Ectodermal cell (in vitro differentiated cells): ENCODE results near the gene RBCK1.
"Not testable (repeated sequence)": the region's sequence is repeated elsewhere in the genome, so short reads cannot be mapped to it uniquely, and the experiment has no call there.

ENCODE experiments used
- H3K27ac ChIP-seq: 2 replicates; pipeline ENCODE4 v1.7.0; 2013; ENCODE audit warnings: mild to moderate bottlenecking, low read depth, low read length; ENCODE audit not compliant: insufficient read depth, poor library complexity, severe bottlenecking
- H3K27me3 ChIP-seq: 2 replicates; pipeline ENCODE4 v1.7.0; 2013; ENCODE audit warnings: mild to moderate bottlenecking, low read length; ENCODE audit not compliant: insufficient read depth, control insufficient read depth, poor library complexity, severe bottlenecking
- H3K36me3 ChIP-seq: one replicate; pipeline ENCODE4 v1.7.0; 2013; ENCODE audit warnings: low read length; ENCODE audit not compliant: control insufficient read depth, insufficient read depth
- H3K4me1 ChIP-seq: one replicate; pipeline ENCODE4 v1.7.0; 2013; ENCODE audit warnings: low read length; ENCODE audit not compliant: control insufficient read depth, insufficient read depth
- H3K4me3 ChIP-seq: 2 replicates; pipeline ENCODE4 v1.7.0; 2013; ENCODE audit warnings: low read depth, low read length, control low read depth; ENCODE audit not compliant: insufficient read depth
- H3K9me3 ChIP-seq: 2 replicates; pipeline ENCODE4 v1.7.0; 2013; ENCODE audit warnings: mild to moderate bottlenecking, low read length, moderate library complexity; ENCODE audit not compliant: control insufficient read depth
- WGBS, 2 experiments: methylation state at CpG; one replicate each; pipeline ENCODE4 v1.1.7; 2013; ENCODE audit warnings: missing lambda C conversion rate in 2 of 2; 5-methylcytosine and 5-hydroxymethylcytosine counted together

RBCK1 gene

DNA sequence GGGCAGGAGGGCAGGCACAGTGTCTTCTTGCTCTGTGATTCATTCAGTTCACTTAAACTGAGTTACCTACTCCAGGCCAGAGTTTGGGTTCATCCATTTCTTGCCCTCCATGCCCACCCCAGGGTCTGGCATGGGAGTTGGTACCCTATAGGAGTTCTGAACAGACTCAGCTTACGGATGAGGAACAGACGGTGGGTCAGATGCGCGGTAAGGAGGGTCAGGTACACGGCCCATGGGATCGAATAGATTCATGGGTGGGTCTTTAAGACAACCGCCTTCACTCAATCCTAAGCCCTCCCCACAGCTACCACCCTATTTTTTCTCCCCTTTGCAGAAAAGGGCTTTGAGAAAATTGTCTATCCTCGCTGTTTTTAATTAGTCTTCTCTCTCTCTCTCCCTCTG lies 40.6 kb upstream of the RBCK1 start:
- H3K4me1 ChIP-seq, result no peaks in the 10 kb centered on the region
- 85 to 88% methylated on average over 8 of the region's 8 CpGs for WGBS, 2 experiments
- H3K9me3 ChIP-seq, result no peaks in the 10 kb centered on the region
- no peak overlapping the region for H3K27ac ChIP-seq
- H3K4me3 ChIP-seq, result no peak overlapping the region
- no peaks in the 10 kb centered on the region for H3K36me3 ChIP-seq
- no peaks in the 10 kb centered on the region for H3K27me3 ChIP-seq

DNA sequence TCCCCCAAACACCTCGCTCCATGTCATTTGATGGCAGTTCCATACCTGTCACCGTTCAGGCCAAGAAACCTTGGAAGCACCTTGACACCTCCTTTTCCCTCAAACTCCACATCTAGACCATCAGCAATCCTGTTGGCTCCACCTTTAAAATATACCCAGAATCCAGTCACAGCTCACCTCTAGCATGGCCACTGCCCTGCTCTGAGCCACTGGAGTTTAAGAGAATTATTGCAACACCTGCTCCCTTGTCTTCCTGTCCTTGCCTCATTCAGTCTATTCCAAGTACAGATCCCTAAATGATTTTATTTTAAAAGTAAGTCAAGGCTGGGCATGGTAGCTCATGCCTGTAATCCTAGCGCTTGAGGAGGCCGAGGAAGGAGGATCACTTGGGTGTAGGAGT lies 39.2 kb upstream of the RBCK1 start:
- H3K9me3 ChIP-seq, result no peaks in the 10 kb centered on the region
- no peaks in the 10 kb centered on the region for H3K4me1 ChIP-seq
- no peak overlapping the region for H3K27ac ChIP-seq
- H3K27me3 ChIP-seq, result no peaks in the 10 kb centered on the region
- WGBS, 2 experiments, result 93 to 94% methylated on average over 4 of the region's 4 CpGs
- no peak overlapping the region for H3K4me3 ChIP-seq
- H3K36me3 ChIP-seq, result no peaks in the 10 kb centered on the region

DNA sequence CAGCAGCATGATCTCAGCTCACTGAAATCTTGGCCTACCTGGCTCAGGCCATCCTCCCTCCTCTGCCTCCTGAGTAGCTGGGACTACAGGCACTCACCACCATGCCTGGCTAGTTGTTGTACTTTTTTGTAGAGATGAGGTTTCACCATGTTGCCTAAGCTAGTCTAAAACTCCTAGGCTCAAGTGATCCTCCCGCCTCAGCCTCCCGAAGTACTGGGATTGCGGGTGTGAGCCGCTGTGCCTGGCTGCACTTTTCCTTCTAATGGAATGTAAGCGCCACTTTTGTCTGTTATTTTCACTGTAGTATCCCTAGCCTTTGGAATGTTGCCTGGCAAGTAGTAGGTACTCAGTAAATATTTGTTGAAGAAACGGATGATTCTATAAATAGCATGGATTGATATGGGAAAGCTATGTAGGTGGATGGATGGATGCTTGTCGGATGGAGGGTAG lies 37.9 kb upstream of the RBCK1 start:
- WGBS, 2 experiments, result 91 to 94% methylated on average over 7 of the region's 7 CpGs
- H3K36me3 ChIP-seq, result no peaks in the 10 kb centered on the region
- no peaks in the 10 kb centered on the region for H3K27me3 ChIP-seq
- no peak overlapping the region for H3K4me3 ChIP-seq
- no peak overlapping the region for H3K27ac ChIP-seq
- H3K9me3 ChIP-seq, result no peaks in the 10 kb centered on the region
- H3K4me1 ChIP-seq, result no peaks in the 10 kb centered on the region

DNA sequence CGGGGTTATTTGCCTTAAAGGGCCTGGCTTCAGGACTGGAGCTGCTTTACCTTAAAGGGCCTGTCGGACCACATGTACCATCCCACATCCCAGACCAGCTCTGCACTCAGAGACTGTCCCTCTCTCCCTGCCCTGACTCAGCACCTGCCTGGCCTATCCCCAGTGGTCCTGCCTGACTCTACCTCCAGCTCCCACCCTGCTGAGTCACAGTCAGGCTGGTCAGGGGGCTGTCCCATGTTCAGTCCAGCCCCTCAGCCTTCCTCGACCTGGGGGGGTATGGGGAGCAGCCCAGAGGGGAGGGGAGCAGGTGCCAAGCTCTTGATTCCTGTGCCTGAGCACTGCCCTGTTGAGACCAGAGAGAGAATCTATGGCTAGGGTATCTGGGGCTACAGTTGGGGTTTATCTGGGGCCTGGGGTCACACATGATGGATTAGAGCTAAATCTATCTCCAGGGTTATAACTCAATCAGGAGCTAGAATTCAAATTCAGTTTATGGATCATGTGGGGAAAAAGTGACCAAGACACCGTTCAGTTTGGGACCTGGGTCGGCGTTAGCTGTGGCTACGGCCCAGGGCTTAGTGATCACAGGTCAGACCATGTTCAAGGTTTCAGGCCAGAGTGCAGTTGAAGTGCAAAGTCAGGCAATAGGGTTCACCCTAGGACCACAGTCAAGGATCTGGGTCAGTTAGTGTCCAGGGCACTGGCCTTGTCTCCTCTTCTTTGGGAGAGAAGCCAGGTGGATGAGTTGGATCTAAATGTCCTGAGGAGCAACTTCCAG lies 36.9 kb upstream of the RBCK1 start:
- Histone ChIP-seq H3K27ac (no peak overlapping the region), H3K27me3 (no peaks in the 10 kb centered on the region), H3K4me1 (no peaks in the 10 kb centered on the region), H3K36me3 (no peaks in the 10 kb centered on the region), H3K4me3 (no peak overlapping the region), H3K9me3 (no peaks in the 10 kb centered on the region)
- WGBS, 2 experiments, result 77 to 79% methylated on average over 7 of the region's 7 CpGs

DNA sequence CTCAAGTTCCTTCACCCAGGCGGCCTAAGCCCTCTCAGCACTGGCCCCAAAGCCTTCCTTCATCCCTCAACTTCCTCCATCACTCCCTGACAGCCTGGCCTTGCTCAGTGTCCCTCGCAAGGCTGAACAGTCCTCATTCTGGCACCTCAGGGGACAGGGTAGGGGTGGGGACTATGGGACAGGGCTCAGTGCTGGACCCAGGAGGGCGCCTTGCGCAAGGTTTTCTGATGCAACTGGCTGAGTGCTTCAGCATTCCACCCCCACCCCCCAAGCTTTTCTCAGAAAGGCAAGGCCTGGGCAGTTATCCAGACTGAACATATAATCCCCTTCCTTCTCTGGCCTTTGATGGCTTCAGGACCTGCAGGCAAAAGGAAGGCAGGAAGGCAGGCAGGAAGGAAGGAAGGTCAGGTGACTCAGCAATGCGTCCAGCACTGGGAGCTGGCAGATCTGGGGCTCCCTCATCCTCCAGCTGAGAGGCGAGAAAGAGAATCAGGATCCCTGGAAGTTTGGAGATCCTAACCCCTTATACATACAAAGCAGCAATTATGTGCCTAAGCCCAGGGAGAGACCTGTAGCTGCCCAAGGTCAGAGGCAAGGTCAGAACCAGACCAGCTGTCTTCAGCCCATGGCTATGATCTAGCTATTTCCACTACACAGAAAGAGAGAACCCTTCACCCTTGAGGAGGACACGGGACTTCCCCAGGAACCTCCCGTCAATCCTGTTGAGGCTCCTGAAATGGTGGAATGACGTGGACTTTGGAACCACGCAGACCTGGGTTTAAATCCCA lies 36.1 kb upstream of the RBCK1 start:
- no peak overlapping the region for H3K4me3 ChIP-seq
- no peak overlapping the region for H3K27ac ChIP-seq
- WGBS, 2 experiments, result 88 to 92% methylated on average over 10 of the region's 10 CpGs
- H3K27me3 ChIP-seq, result no peaks in the 10 kb centered on the region
- H3K9me3 ChIP-seq, result no peaks in the 10 kb centered on the region
- H3K36me3 ChIP-seq, result no peaks in the 10 kb centered on the region
- H3K4me1 ChIP-seq, result no peaks in the 10 kb centered on the region

DNA sequence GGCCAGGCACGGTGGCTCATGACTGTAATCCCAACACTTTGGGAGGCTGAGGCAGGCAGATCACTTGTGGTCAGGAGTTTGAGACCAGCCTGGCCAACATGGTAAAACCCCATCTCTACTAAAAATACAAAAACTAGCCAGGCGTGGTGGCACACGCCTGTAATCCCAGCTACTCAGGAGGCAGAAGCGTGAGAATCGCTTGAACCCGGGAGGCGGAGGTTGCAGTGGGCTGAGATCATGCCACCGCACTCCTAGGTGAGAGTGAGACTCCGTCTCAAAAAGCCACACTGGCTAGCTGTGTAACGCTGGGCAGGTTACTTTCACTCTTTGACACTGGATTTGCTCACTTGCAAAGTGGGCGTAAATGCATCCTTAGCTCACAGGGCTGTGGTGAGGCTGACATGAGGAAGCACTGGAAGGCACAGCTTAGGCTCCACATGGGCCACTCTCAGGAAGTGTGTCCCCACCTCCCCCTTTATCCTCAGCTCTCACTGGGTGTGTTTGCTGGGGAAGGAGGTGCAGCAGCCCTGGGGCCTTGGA lies 35.5 kb upstream of the RBCK1 start:
- WGBS, 2 experiments, result 93 to 94% methylated on average over 11 of the region's 11 CpGs
- H3K4me3 ChIP-seq, H3K36me3 ChIP-seq, H3K9me3 ChIP-seq, H3K4me1 ChIP-seq, H3K27me3 ChIP-seq, H3K27ac ChIP-seq: not testable (repeated sequence)

DNA sequence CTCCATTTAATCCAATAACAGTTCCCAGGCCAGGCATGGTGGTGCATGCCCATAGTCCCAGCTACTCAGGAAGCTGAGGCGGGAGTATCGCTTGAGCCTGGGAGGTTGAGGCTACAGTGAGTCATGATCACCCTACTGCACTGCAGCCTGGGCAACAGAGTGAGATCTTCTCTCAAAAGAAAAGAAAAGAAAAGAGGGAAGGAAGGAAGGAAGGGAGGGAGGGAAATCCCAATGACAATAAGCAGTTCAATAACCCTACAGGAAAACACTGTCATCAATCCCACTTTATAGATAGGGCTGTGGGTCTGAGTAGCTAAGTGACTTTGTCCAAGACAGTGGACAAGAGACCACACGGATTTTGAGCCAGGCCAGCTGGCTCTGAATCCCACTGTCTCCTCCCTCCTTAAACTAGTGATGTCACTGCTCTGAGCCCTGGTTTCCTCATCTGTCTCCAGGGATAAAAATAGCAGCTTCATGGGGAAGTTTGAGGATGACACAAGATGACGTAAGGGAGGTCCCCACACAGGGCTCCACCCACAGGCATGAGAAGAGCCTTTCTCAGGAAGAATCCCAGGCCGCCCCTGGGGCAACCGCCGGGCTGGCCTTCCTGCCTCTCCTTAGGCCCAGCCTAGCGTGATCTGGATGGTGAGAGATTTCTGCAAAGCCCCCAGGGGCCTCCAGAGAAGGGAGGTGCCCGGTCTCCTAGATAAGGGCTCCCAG lies 34.8 kb upstream of the RBCK1 start:
- H3K27me3 ChIP-seq, result no peaks in the 10 kb centered on the region
- H3K9me3 ChIP-seq, result no peaks in the 10 kb centered on the region
- H3K27ac ChIP-seq, result no peak overlapping the region
- H3K4me1 ChIP-seq, result no peaks in the 10 kb centered on the region
- no peak overlapping the region for H3K4me3 ChIP-seq
- no peaks in the 10 kb centered on the region for H3K36me3 ChIP-seq
- 85 to 87% methylated on average over 9 of the region's 9 CpGs for WGBS, 2 experiments

DNA sequence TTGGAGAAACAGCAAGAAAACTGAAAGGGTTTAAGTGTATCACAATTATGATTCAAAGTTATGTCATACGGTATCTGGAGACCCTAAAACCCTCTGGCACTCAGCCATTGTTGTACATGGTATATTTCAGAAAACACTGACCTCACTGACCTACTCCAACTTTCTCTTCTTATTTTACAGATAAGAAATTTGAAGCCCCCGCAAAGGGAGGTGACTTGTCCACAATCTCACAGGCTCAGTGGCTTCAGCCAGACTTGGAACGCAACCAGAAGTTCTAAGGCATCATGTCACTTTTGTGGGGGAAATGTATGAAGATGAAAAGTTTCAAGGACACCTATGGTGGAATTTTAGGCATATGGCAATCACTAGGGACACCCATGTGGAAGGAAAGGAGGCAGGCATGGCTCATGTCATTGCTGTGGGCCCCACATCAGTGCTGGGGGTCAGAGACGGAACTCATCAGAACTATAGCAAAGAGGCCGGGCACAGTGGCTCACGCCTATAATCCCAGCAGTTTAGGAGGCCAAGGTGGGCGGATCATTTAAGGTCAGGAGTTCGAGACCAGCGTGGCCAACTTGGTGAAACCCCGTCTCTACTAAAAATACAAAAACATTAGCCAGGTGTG lies 32.7 kb upstream of the RBCK1 start:
- Histone ChIP-seq H3K36me3 (no peaks in the 10 kb centered on the region), H3K4me1 (no peaks in the 10 kb centered on the region), H3K27ac (no peak overlapping the region), H3K27me3 (peaks cover 9% of the 10 kb centered on the region), H3K9me3 (no peaks in the 10 kb centered on the region), H3K4me3 (no peak overlapping the region)
- WGBS, 2 experiments, result 90 to 92% methylated on average over 10 of the region's 10 CpGs

DNA sequence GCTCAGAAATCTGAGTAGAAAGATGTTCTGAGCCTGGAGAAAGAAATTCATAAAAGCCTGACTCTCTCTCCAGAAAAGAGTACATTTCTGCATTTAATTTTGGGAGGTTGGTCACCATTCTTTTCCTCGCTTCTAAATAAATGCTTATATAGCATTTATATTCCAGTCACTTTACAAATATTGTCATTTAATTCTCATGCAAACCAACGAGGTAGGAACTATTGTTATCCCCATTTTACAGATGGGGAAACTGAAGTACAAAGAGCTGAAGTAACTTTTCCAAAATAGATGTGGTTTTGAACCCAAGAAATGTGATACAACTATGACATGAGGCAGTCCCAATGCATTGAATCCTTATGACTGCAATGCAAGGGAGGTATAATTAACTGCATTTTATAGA lies 32.0 kb upstream of the RBCK1 start:
- H3K4me3 ChIP-seq, result no peak overlapping the region
- H3K9me3 ChIP-seq, result no peaks in the 10 kb centered on the region
- H3K27me3 ChIP-seq, result peaks cover 16% of the 10 kb centered on the region
- H3K36me3 ChIP-seq, result no peaks in the 10 kb centered on the region
- 35 to 43% methylated on average over 2 of the region's 2 CpGs for WGBS, 2 experiments
- no peak overlapping the region for H3K27ac ChIP-seq
- H3K4me1 ChIP-seq, result no peaks in the 10 kb centered on the region
